GM21528 (cell line): ENCODE measurements around the gene KRT23.
"Not testable (repeated sequence)": the region's sequence is repeated elsewhere in the genome, so short reads cannot be mapped to it uniquely, and the experiment has no call there.

ENCODE experiments used
- ATAC-seq: cut with Tn5 transposase; IDR thresholded peaks from one replicate; pipeline ENCODE4 v1.9.1; 2021; ENCODE audit warnings: mild to moderate bottlenecking, moderate library complexity; ENCODE audit not compliant: unreplicated experiment, low FRiP score

KRT23 gene

GRCh38 chr17:40951011-40951622 is 13.7 kb upstream of the KRT23 start:
- ATAC-seq, result no peak

GRCh38 chr17:40950176-40950575 is 12.7 kb upstream of the KRT23 start:
- ATAC-seq, result no peak

GRCh38 chr17:40949418-40949817 is 12.0 kb upstream of the KRT23 start:
- no peak for ATAC-seq

DNA sequence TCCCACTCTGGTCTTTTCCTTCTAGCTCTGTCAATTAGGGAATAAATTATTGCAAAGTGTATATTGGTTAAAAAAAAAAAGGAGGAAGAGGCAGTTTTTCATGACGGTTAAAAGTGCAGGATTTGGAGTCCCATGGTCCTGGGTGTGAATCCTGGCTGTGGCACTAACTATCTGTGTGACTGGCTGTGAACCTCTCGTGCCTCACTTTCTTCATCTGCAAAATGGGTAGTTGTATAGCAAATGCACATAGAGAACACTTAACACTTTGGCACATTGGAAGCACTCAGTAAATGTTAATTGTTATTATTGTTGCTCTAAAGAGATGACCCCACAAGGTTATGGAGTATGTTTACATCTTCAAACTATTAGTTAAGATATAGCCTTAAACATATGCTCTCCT is 10.5 kb upstream of the KRT23 start:
- ATAC-seq, result no peak

- no peak for ATAC-seq
Measured at GRCh38 chr17:40945414-40945813, 8.0 kb upstream of the KRT23 start.

- ATAC-seq, result no peak
Measured at GRCh38 chr17:40944531-40944930, 7.1 kb upstream of the KRT23 start.

DNA sequence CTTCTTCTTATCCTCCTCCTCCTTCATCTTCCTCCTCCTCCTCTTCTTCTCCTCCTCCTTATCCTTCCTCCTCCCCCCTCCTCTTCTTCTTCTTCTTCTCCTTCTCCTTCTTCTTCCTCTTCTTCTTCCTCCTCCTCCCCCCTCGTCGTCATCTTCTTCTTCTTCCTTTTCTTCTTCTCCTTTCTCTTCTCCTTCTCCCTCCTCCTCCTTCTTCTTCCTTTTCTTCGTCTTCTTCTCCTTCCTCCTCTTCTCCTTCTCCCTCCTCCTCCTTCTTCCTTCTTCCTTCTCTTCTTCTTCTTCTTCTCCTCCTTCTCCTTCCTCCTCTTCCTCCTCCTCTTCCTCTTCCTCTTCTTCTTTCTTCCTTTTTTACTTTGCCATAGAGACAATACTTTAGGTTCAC is 5.1 kb upstream of the KRT23 start:
- no peak for ATAC-seq

- ATAC-seq, result no peak
Measured at GRCh38 chr17:40940266-40940665, 2.8 kb upstream of the KRT23 start.

- no peak for ATAC-seq
Measured at GRCh38 chr17:40938981-40939380, 1.5 kb upstream of the KRT23 start.

DNA sequence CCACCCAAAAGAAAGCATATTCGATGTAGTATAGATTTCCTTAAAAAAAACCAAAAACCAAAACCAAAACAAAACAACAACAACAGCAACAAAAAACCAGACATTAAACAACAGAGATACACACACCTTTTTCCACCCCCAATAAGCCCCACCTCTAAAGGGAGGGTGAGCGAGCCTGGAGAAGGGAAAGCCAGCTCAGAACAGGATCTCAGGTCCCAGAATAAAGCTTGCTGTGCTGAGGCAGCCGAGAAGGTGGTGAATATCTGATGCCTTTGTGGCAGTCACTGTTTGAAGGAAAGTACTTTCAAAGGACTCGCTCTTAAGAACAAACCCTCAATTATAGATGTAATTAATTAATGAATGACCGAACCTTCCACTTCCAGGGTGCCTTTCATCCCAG is 470 bp downstream of the KRT23 start:
- no peak for ATAC-seq

- no peak for ATAC-seq
Measured at GRCh38 chr17:40936437-40936971, 942 bp downstream of the KRT23 start.

DNA sequence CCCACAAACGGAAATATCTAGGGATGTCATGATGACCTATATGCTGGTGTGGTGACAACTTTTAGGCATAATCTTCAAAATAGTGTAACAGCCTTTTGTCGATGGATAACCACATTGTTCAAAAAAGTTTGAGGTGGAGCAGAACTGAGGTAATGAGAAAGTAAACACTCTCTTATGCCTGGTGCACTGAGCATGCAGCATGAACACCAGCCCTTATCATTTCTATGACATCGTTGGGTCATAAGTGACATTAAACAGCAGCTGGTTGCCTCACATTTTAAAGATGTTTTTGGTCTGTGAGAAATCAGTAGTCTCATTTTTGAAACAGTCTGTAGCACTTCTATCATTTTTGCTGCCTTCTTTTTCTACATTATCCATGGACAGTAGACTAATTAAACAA is 1.8 kb downstream of the KRT23 start:
- no peak for ATAC-seq

DNA sequence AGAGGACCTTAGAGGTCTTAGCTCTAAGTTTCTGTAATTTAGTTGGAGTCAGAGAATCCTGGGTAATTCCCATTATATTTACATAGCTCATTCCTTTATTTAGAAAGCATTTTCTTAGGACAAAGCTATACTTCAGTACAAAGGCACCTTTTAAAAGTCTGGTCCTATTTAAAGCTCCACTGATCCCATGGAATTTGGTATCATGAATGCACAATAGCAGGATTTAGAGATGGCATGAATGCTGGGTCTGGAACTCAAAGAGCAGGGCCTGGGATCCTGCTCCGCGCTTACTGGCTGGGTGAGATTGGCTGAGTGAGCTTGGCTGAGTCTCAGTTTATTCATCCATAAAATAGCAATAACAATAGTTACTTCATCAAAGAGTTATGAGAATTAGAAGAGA is 4.8 kb downstream of the KRT23 start:
- ATAC-seq, result no peak

- no peak for ATAC-seq
Measured at GRCh38 chr17:40931311-40931710, 6.1 kb downstream of the KRT23 start.

DNA sequence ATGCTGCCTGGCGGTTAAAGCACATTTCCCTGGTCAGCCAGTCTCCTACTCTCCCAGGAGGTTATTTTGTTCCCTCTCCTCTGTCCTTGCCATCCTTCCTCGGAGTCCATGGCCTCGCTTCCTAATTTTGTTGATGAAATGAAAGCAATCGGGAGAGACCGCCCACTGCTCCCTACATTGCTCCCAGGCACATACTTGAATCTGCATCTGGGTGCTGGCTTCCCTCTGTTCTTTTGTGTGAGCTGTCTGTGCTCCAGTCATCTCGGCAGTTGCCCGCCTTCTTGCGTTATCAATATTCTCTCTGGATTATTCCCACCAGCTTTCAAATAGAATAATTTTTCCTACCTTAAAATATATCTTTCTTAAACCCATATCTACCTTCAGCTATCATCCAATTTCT is 11.1 kb downstream of the KRT23 start:
- no peak for ATAC-seq

GRCh38 chr17:40922239-40922638 is 15.2 kb downstream of the KRT23 start:
- no peak for ATAC-seq

DNA sequence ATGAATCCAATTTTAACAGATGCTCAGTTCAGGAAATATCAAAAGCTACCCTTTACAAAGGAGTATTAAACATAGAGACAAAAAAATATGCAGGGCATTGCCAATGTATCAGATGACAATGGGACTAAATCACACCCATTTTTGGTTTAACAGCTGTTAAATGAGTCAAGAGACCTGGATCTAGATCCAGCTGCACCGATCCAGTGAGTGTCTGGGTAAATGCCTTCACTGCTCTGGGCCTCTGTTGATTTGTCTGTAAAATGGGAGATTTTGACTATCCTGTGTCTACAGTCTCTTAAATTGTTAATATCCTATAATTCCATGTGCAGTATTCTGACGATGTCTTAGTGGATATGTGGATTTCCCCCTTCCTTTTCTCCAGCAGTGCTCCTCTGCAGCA is 16.4 kb downstream of the KRT23 start:
- ATAC-seq, result no peak

- not testable (repeated sequence) for ATAC-seq
Measured at GRCh38 chr17:40917116-40917515, 20.3 kb downstream of the KRT23 start.

DNA sequence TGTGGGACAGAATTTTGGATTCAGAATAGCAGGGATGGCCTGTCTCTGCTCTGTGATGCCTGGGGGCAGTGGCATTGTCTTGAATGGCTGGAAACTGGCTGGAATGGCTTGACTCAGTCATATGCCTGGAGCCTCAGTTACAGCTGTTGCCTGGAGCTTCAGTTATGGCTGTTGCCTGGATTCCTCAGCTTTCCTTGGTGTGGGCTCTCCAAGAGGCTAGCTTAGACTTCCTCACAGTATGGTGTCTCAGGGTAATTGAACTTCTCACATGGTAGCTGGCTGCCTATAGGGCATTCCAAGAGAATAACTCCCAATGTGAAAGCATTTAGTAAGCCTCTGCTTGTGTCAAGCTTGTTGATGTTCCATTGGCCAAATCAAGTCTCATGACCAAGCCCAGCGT is 21.1 kb downstream of the KRT23 start:
- no peak for ATAC-seq

GRCh38 chr17:40915721-40916256 is 21.7 kb downstream of the KRT23 start:
- ATAC-seq, result no peak

DNA sequence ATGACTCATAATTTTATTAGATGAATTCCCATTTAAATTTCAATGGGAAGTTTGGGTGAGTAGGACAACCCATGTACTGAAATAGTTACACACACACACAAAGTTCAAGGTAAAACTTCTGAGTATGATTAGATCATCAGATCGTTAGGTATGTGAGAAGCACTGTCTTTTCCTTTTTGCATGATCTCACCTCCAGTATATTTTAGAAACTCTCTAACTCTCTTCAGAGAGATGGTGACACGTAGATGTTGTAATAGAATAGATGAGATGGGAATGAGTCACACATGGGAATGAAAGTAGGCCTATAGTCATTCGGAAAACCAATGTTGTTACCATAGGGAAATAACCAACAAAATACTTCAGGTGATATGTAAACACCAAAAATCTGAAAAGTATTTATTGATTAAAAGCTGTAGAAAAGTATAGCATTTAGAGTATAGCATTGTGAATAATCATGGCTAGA is 22.2 kb downstream of the KRT23 start:
- ATAC-seq, result no peak

DNA sequence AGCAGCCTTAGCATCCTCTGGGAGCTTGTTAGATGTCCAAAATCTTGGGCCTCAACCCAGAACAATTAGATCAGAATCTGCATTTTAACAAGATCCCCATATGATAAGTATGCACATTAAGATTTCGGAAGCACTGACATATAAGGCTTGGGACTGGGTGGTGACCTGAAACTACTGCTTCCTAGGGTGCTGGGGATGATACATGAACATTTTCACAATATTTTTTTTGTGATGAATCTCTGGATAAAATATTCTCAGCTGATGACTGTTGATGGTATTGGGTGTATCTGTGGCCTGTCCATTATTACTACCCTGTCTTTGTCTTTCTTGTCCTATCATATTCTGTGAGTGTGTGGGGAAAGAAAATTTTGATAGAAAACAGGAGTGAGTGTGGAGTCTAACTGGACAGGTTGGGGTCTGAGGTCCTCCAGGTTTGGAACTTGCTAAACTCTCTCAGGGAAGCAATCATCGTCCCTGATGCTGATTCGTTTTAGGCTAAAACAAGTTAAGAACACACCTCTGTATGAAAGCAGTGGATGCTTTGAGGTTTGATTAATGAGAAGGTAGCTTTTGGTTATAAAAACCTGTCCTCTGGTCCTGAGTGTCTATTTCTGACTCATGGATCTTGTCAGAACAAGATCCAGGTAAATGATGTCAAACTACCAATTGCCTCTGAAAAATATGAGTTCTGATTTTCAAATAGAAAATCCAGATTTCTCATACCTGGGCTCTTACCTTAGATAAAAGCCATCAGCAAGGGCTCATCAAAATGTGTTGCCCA is 23.2 kb downstream of the KRT23 start:
- no peak for ATAC-seq
